Calu3 (cell line): ENCODE measurements around the gene SH3RF3. TPM values are rescaled to one million over a fixed set of nuclear protein-coding genes. Genes with fewer than 3 reads are reported as not detected.

Source experiments
- BruUV-seq: library from RNA; stranded (reverse); fragments of 400-500 nt; replicated peaks from 2 replicates; lab custom pipeline; 2021; lab: Mats Ljungman, UMichigan
- CTCF ChIA-PET: fragments of 300-600 bp; sonication (Branson Sonifier 250); formaldehyde crosslinking; loops from one replicate; lab custom pipeline; 2022; ENCODE audit warnings: antibody characterized with exemption; lab: Charles Lee
- DNase-seq: peaks from one replicate; pipeline ENCODE4 v3.0.0; 2022
- H3K27ac Mint-ChIP-seq: one replicate; pipeline ENCODE4 v1.8.0; 2022; ENCODE audit warnings: mixed read lengths; ENCODE audit not compliant: unreplicated experiment
- H3K27me3 Mint-ChIP-seq: one replicate; pipeline ENCODE4 v1.8.0; 2022; ENCODE audit warnings: mixed read lengths; ENCODE audit not compliant: unreplicated experiment
- H3K36me3 Mint-ChIP-seq: one replicate; pipeline ENCODE4 v1.8.0; 2022; ENCODE audit warnings: mild to moderate bottlenecking, moderate library complexity, mixed read lengths; ENCODE audit not compliant: insufficient read depth, unreplicated experiment
- H3K4me1 Mint-ChIP-seq: one replicate; pipeline ENCODE4 v1.8.0; 2022; ENCODE audit warnings: mild to moderate bottlenecking, low read depth, mixed read lengths; ENCODE audit not compliant: unreplicated experiment
- H3K4me3 Mint-ChIP-seq: one replicate; pipeline ENCODE4 v1.8.0; 2022; ENCODE audit warnings: mild to moderate bottlenecking, low read depth, moderate library complexity, mixed read lengths; ENCODE audit not compliant: unreplicated experiment
- H3K9me3 Mint-ChIP-seq: one replicate; pipeline ENCODE4 v1.8.0; 2022; ENCODE audit warnings: low read depth, mixed read lengths; ENCODE audit not compliant: unreplicated experiment
- CTCF ChIP-seq: fragments of 200-600 bp; IDR thresholded peaks from one replicate; pipeline ENCODE4 v1.8.0; 2022; ENCODE audit warnings: antibody characterized with exemption; ENCODE audit not compliant: unreplicated experiment
- intact Hi-C: fragments of 100-400 bp; cut with micrococcal nuclease; formaldehyde crosslinking; loops from one replicate; pipeline ENCODE4 v1.10.0; 2022; ENCODE audit not compliant: unreplicated experiment
- total RNA-seq: library from RNA; stranded (reverse); gene quantifications from 2 replicates; pipeline ENCODE4 v1.2.3, GENCODE V29; 2022

SH3RF3 gene
- total RNA-seq, 1 experiment from 2014 or later, result 0.17 TPM

GRCh38 chr2:109321570-109321969, 192.6 kb downstream of the SH3RF3 start:
- no peak overlapping the region for H3K4me3 Mint-ChIP-seq
- BruUV-seq, result no TSS peak
- intact Hi-C loops, result loop anchor here (5.0 kb wide), 1 partner anchor 191 kb away; no protein-coding TSS in a partner anchor
- CTCF ChIA-PET, result interaction anchor here (1.2 kb wide), 1 partner anchor 193 kb away, joined by 3 read pairs; the partner anchor contains the start of gene SH3RF3
- no peak for TF ChIP-seq CTCF
- no peak overlapping the region for H3K27ac Mint-ChIP-seq
- DNase-seq, result no peak
- no peaks in the 10 kb centered on the region for H3K4me1 Mint-ChIP-seq
- H3K9me3 Mint-ChIP-seq, result no peaks in the 10 kb centered on the region
- H3K27me3 Mint-ChIP-seq, result peaks cover 100% of the 10 kb centered on the region
- no peaks in the 10 kb centered on the region for H3K36me3 Mint-ChIP-seq

- no peak overlapping the region for H3K27ac Mint-ChIP-seq
- no peak overlapping the region for H3K4me3 Mint-ChIP-seq
- no TSS peak for BruUV-seq
- CTCF ChIA-PET, result interaction anchor here (1.2 kb wide), 1 partner anchor 193 kb away, joined by 3 read pairs; the partner anchor contains the start of gene SH3RF3
- intact Hi-C loops, result loop anchor here (5.0 kb wide), 1 partner anchor 190 kb away; no protein-coding TSS in a partner anchor
- no peaks in the 10 kb centered on the region for H3K9me3 Mint-ChIP-seq
- no peak for DNase-seq
- H3K27me3 Mint-ChIP-seq, result peaks cover 100% of the 10 kb centered on the region
- no peaks in the 10 kb centered on the region for H3K36me3 Mint-ChIP-seq
- TF ChIP-seq CTCF, result no peak
- no peaks in the 10 kb centered on the region for H3K4me1 Mint-ChIP-seq
Observed at GRCh38 chr2:109322111-109322510, 193.1 kb downstream of the SH3RF3 start.

- H3K27me3 Mint-ChIP-seq, result peaks cover 100% of the 10 kb centered on the region
- H3K4me3 Mint-ChIP-seq, result no peak overlapping the region
- CTCF ChIA-PET, result interaction anchor here (1.2 kb wide), 1 partner anchor 194 kb away, joined by 3 read pairs; the partner anchor contains the start of gene SH3RF3
- no peak for DNase-seq
- TF ChIP-seq CTCF, result no peak
- intact Hi-C loops, result loop anchor here (5.0 kb wide), 1 partner anchor 190 kb away; no protein-coding TSS in a partner anchor
- H3K4me1 Mint-ChIP-seq, result no peaks in the 10 kb centered on the region
- no peaks in the 10 kb centered on the region for H3K9me3 Mint-ChIP-seq
- no TSS peak for BruUV-seq
- no peaks in the 10 kb centered on the region for H3K36me3 Mint-ChIP-seq
- no peak overlapping the region for H3K27ac Mint-ChIP-seq
Observed at GRCh38 chr2:109322641-109323040, 193.6 kb downstream of the SH3RF3 start.

- no peak overlapping the region for H3K27ac Mint-ChIP-seq
- intact Hi-C loops, result loop anchor here (5.0 kb wide), 1 partner anchor 187 kb away; no protein-coding TSS in a partner anchor
- DNase-seq, result no peak
- TF ChIP-seq CTCF, result no peak
- no peak overlapping the region for H3K4me3 Mint-ChIP-seq
- no peaks in the 10 kb centered on the region for H3K36me3 Mint-ChIP-seq
- peaks cover 100% of the 10 kb centered on the region for H3K27me3 Mint-ChIP-seq
- H3K4me1 Mint-ChIP-seq, result no peaks in the 10 kb centered on the region
- no TSS peak for BruUV-seq
- peaks cover 5% of the 10 kb centered on the region for H3K9me3 Mint-ChIP-seq
- CTCF ChIA-PET, result no interaction called here
Observed at GRCh38 chr2:109324861-109325260, 195.9 kb downstream of the SH3RF3 start.
